Measurements from ENCODE around the gene ARFGEF2.

DNA sequence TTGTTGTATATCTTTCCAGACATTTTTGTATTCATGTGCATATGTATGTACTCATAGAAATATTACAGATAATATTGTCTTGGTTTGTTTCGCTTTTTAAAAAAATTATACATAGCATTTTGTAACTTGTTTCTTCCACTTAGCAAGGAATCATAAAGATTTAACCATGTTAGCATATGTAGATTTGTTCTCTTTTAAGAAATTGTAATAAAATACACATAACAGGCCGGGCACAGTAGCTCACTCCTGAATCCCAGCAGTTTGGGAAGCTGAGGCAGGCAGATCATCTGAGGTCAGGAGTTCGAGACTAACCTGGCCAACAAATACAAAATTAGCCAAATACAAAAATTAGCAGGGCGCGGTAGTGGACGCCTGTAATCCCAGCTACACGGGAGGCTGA lies 80.2 kb downstream of the ARFGEF2 start:
- TF ChIP-seq, protein P1, sequence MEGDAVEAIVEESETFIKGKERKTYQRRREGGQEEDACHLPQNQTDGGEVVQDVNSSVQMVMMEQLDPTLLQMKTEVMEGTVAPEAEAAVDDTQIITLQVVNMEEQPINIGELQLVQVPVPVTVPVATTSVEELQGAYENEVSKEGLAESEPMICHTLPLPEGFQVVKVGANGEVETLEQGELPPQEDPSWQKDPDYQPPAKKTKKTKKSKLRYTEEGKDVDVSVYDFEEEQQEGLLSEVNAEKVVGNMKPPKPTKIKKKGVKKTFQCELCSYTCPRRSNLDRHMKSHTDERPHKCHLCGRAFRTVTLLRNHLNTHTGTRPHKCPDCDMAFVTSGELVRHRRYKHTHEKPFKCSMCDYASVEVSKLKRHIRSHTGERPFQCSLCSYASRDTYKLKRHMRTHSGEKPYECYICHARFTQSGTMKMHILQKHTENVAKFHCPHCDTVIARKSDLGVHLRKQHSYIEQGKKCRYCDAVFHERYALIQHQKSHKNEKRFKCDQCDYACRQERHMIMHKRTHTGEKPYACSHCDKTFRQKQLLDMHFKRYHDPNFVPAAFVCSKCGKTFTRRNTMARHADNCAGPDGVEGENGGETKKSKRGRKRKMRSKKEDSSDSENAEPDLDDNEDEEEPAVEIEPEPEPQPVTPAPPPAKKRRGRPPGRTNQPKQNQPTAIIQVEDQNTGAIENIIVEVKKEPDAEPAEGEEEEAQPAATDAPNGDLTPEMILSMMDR (IDR thresholded peaks at IDR 0.05), result no peak
- TF ChIP-seq POLR2A (IDR thresholded peaks at IDR 0.05), result no peak
